Measurements from ENCODE around the gene AGA. TPM values are rescaled to one million over a fixed set of nuclear protein-coding genes. Genes with fewer than 3 reads are reported as not detected.

Gene AGA
- total and polyA plus RNA-seq, 2 of the 8 experiments (the other 6 are each of a cell fraction or from before 2014, with no cell fraction given), result 8.5 to 11.6 TPM

DNA sequence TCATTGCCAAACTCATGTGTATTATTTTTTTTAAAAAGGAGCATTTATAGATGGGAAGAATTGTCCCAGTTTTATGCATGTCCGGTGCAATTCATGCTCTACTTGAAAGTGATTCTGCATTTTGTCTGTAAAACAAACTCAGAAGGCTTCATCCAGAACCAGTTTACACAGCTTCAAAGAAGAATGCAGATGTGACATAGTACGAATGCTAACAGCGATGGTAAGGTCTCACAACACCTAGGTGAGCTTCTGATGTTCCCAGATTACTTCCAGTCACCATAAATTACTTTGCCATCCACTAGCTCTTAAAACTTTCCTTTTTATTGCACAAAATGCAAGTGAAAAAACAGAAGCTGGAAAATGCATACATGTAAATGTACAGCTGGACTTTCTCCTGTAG lies 41.5 kb upstream of the AGA start:
- Histone ChIP-seq H3K9ac (replicated peaks in 1 of 4; ENCODE audit: extremely low read depth in 1 of 4, low read depth in 3 of 4, low read length in 3 of 4) (no peak overlapping the region), H3K23me2 (ENCODE audit: low read depth, low read length) (no peaks in the 10 kb centered on the region), H3K4me3 (ENCODE audit: extremely low read depth in 1 of 4, insufficient read depth in 2 of 4, low read depth in 3 of 4, low read length in 4 of 4) (no peak overlapping the region), H2BK12ac (ENCODE audit: low read depth, low read length) (no peak overlapping the region), H2BK15ac (ENCODE audit: low read length) (no peak overlapping the region), H3K23ac (ENCODE audit: insufficient read length) (no peak overlapping the region), H3K9me3 (ENCODE audit: insufficient read depth in 2 of 2, low read depth in 1 of 2, low read length in 1 of 2) (no peaks in the 10 kb centered on the region), H3K4me1 (replicated peaks in 1 of 4; ENCODE audit: control insufficient read depth in 3 of 4, insufficient read depth in 4 of 4, low read length in 3 of 4) (peaks cover 0 to 5% (median 0%) of the 10 kb centered on the region in 4 experiments; a peak in 3 of 7 replicates), H2AFZ (ENCODE audit: low read length) (no peak overlapping the region), H3K56ac (replicated peaks; ENCODE audit: insufficient read length, low read depth, low read length) (no peak overlapping the region), H3K79me2 (ENCODE audit: control insufficient read depth in 1 of 2, insufficient read depth in 2 of 2, low read length in 2 of 2) (no peaks in the 10 kb centered on the region), H2BK120ac (replicated peaks; ENCODE audit: low read depth, low read length) (no peak overlapping the region), H4K8ac (ENCODE audit: extremely low read depth, insufficient read depth, low read length) (no peak overlapping the region), H4K20me1 (replicated peaks in 1 of 2; ENCODE audit: control insufficient read depth in 1 of 2, insufficient read depth in 2 of 2, low read length in 2 of 2) (no peaks in the 10 kb centered on the region), H4K5ac (ENCODE audit: insufficient read length, low read depth, low read length) (no peak overlapping the region), H3K79me1 (ENCODE audit: low read depth, low read length) (no peaks in the 10 kb centered on the region), H3K27ac (ENCODE audit: low read depth, low read length) (no peak overlapping the region), H2AK5ac (ENCODE audit: low read depth, low read length) (no peak overlapping the region), H3K27me3 (replicated peaks in 1 of 4; ENCODE audit: control insufficient read depth in 3 of 4, extremely low read depth in 1 of 4, insufficient read depth in 3 of 4, low read length in 3 of 4) (no peaks in the 10 kb centered on the region), H2BK5ac (ENCODE audit: low read depth, low read length) (no peak overlapping the region), H3K14ac (ENCODE audit: insufficient read length) (no peak overlapping the region), H2BK20ac (ENCODE audit: low read length) (no peak overlapping the region), H3K4ac (replicated peaks; ENCODE audit: insufficient read length, low read depth, low read length) (no peak overlapping the region), H3K18ac (ENCODE audit: extremely low read depth, low read length) (no peak overlapping the region; the same call in 1 of the 2 replicates), H4K91ac (replicated peaks; ENCODE audit: insufficient read length, low read length) (no peak overlapping the region), H3K36me3 (ENCODE audit: control insufficient read depth in 2 of 4, insufficient read depth in 4 of 4, low read length in 3 of 4) (no peaks in the 10 kb centered on the region), H3K4me2 (ENCODE audit: insufficient read depth in 1 of 2, low read depth in 2 of 2, low read length in 2 of 2) (no peak overlapping the region)
- FAIRE-seq (no peak), DNase-seq (ENCODE audit: low read depth in 1 of 2, low spot score in 2 of 2) (no peak)
- TF ChIP-seq BCL11A (IDR thresholded peaks at IDR 0.05; ENCODE audit: low read depth in 2 of 2, low read length in 2 of 2), result no peak
- no peak for TF ChIP-seq CREB1 (IDR thresholded peaks at IDR 0.05)
- TF ChIP-seq ATF3 (IDR thresholded peaks at IDR 0.05; ENCODE audit: insufficient read depth, low read depth, low read length), result no peak
- no peak for TF ChIP-seq PHF8 (conservative IDR thresholded peaks at IDR 0.05; ENCODE audit: low read depth, low read length)
- TF ChIP-seq POU5F1 (IDR thresholded peaks at IDR 0.05; ENCODE audit: low read depth, low read length), result no peak
- no peak for TF ChIP-seq EZH2 (IDR thresholded peaks at IDR 0.05; ENCODE audit: low read depth, low read length, severe bottlenecking)
- TF ChIP-seq ASH2L (IDR thresholded peaks at IDR 0.05; ENCODE audit: low read length), result no peak
- no peak for TF ChIP-seq SAP30 (IDR thresholded peaks at IDR 0.05; ENCODE audit: insufficient read depth, insufficient replicate concordance, low read length)
- POLR2A ChIA-PET (ENCODE audit: partially characterized antibody), result interaction anchor here (1.1 kb wide), 1 partner anchor 42 kb away, joined by 4 read pairs; no protein-coding TSS in a partner anchor
- 86% methylated on average over 3 of the region's 3 CpGs; no CpG with 5 or more reads in 1 of the 2 experiments for WGBS, 2 experiments (ENCODE audit: extremely low coverage in 1 of 2, insufficient coverage in 1 of 2, insufficient read length in 1 of 2, insufficient replicate concordance in 2 of 2, low coverage in 1 of 2, low lambda C conversion rate in 2 of 2, missing lambda C conversion rate in 1 of 2)
- CTCF ChIA-PET (ENCODE audit: partially characterized antibody), result interaction anchor here (0.6 to 3.0 kb wide), 8 partner anchors 8 to 432 kb away, joined by 3 to 9 read pairs (median 3); no protein-coding TSS in a partner anchor
